HepG2 (cell line): ENCODE results near the gene ASCC2. TPM values are rescaled to one million over a fixed set of nuclear protein-coding genes. Genes with fewer than 3 reads are reported as not detected.
A peak's percentile ranks its signal among the peaks of the same experiment; 100 is the strongest.

ENCODE experiments used
- ATAC-seq: fragments of 200-7000 bp; cut with Tn5 transposase; 3 replicates; pipeline ENCODE4 v1.9.1; 2020; ENCODE audit warnings: mild to moderate bottlenecking, moderate library complexity
- BruUV-seq: library from RNA; stranded (reverse); fragments of 400-500 nt; replicated peaks from 2 replicates; lab custom pipeline; 2021; lab: Mats Ljungman, UMichigan
- CTCF ChIA-PET: fragments of 300-600 bp; formaldehyde crosslinking; extraction: SDS; loops from one replicate; lab custom pipeline; 2021; ENCODE audit warnings: low total read pairs, inconsistent platforms, low intra/inter-chr PET ratio; lab: Yijun Ruan, JAX
- POLR2A ChIA-PET: fragments of 350-600 bp; sonication (Branson Sonifier 250); formaldehyde crosslinking; loops from one replicate; lab custom pipeline; 2020; ENCODE audit warnings: antibody characterized with exemption, inconsistent platforms; lab: Yijun Ruan, JAX
- DNase-seq: peaks from one replicate; pipeline ENCODE4 v3.0.0-alpha.2; 2015; ENCODE audit warnings: low spot score
- FAIRE-seq: peaks from 3 replicates; lab custom pipeline; 2011; peaks lifted over from hg19 to GRCh38; lab: Jason Lieb, UNC
- H2AFZ ChIP-seq: one replicate; pipeline ENCODE4 v1.6.1; 2011; ENCODE audit warnings: low read length, inconsistent platforms
- H3K27ac ChIP-seq: fragments of 300-600 bp; 3 replicates; pipeline ENCODE4 v1.8.0; 2011; ENCODE audit warnings: mixed run types, mild to moderate bottlenecking, mixed read lengths, low read length, inconsistent platforms; ENCODE audit not compliant: insufficient read depth; ENCODE audit errors: extremely low read length
- H3K27me3 ChIP-seq, 2 experiments: fragments of 200-600 bp in 1 of 2; 2 replicates in 1 of 2; 3 replicates in 1 of 2; pipeline versions ENCODE4 v1.6.0 to v1.8.0; 2011; ENCODE audit warnings: low read length in 2 of 2, mild to moderate bottlenecking in 2 of 2, moderate library complexity in 2 of 2, inconsistent platforms in 1 of 2; ENCODE audit not compliant: insufficient read depth in 2 of 2, control insufficient read depth in 1 of 2
- H3K36me3 ChIP-seq, 2 experiments: fragments of 200-600 bp in 1 of 2; replicated peaks in 1 of 2; 2 replicates in 1 of 2; 3 replicates in 1 of 2; pipeline versions ENCODE4 v1.5.1 to v1.8.0; 2011; ENCODE audit warnings: low read length in 2 of 2, inconsistent platforms in 1 of 2; ENCODE audit not compliant: insufficient read depth in 2 of 2, control insufficient read depth in 1 of 2
- H3K4me1 ChIP-seq: 2 replicates; pipeline ENCODE4 v1.5.1; 2012; ENCODE audit warnings: low read length, inconsistent platforms; ENCODE audit not compliant: insufficient read depth
- H3K4me2 ChIP-seq: 2 replicates; pipeline ENCODE4 v1.6.0; 2011; ENCODE audit warnings: low read depth, low read length, inconsistent platforms
- H3K4me3 ChIP-seq, 3 experiments: fragments of 200-600 bp in 1 of 3; sonication (generic), shearing (Covaris generic) in 1 of 3; replicated peaks in 1 of 3; 2 replicates each; pipeline ENCODE4 v1.5.1; 2011 to 2016; ENCODE audit warnings: low read length in 3 of 3, inconsistent platforms in 2 of 3, low read depth in 2 of 3, mild to moderate bottlenecking in 2 of 3, control low read depth in 1 of 3, mixed read lengths in 1 of 3; ENCODE audit not compliant: insufficient read depth in 1 of 3
- H3K79me2 ChIP-seq: one replicate; pipeline ENCODE4 v1.6.1; 2011; ENCODE audit warnings: low read length, inconsistent platforms; ENCODE audit not compliant: insufficient read depth
- H3K9ac ChIP-seq: 2 replicates; pipeline ENCODE4 v1.6.0; 2011; ENCODE audit warnings: mild to moderate bottlenecking, low read depth, low read length, inconsistent platforms; ENCODE audit not compliant: insufficient read depth
- H3K9me3 ChIP-seq: 2 replicates; pipeline ENCODE4 v1.5.1; 2012; ENCODE audit warnings: mild to moderate bottlenecking, low read length
- H4K20me1 ChIP-seq: 2 replicates; pipeline ENCODE4 v1.6.0; 2011; ENCODE audit warnings: inconsistent platforms, mild to moderate bottlenecking, low read length, moderate library complexity; ENCODE audit not compliant: insufficient read depth
- ATF6 ChIP-seq: sonication (generic); formaldehyde crosslinking; conservative IDR thresholded peaks from 2 replicates; pipeline ENCODE4 v1.4.0; 2020; ENCODE audit warnings: missing genetic modification reagents
- FOXO4 ChIP-seq: sonication (generic); formaldehyde crosslinking; conservative IDR thresholded peaks from 2 replicates; pipeline ENCODE4 v1.8.1; 2023; ENCODE audit warnings: missing genetic modification reagents
- HNF4A ChIP-seq: sonication (generic); formaldehyde crosslinking; IDR thresholded peaks from 2 replicates; pipeline ENCODE4 v1.4.0; 2020; ENCODE audit warnings: missing genetic modification reagents
- JUNB ChIP-seq: sonication (generic); formaldehyde crosslinking; IDR thresholded peaks from 2 replicates; pipeline ENCODE4 v1.8.0; 2022; ENCODE audit warnings: missing genetic modification reagents, mild to moderate bottlenecking, borderline replicate concordance
- MYC ChIP-seq: sonication (generic); formaldehyde crosslinking; IDR thresholded peaks from 2 replicates; pipeline ENCODE4 v1.9.0; 2021; ENCODE audit warnings: missing genetic modification reagents, borderline replicate concordance
- PAXIP1 ChIP-seq: sonication (generic); formaldehyde crosslinking; conservative IDR thresholded peaks from 2 replicates; pipeline ENCODE4 v1.4.0; 2020; ENCODE audit warnings: mild to moderate bottlenecking, missing genetic modification reagents, moderate library complexity
- PITX1 ChIP-seq: sonication (generic); formaldehyde crosslinking; IDR thresholded peaks from 2 replicates; pipeline ENCODE4 v1.5.1; 2020; ENCODE audit warnings: mild to moderate bottlenecking, missing genetic modification reagents
- SP4 ChIP-seq: sonication (generic); formaldehyde crosslinking; IDR thresholded peaks from 2 replicates; pipeline ENCODE4 v1.8.1; 2023; ENCODE audit warnings: mild to moderate bottlenecking, missing genetic modification reagents
- TOE1 ChIP-seq: sonication (generic); formaldehyde crosslinking; IDR thresholded peaks from 2 replicates; pipeline ENCODE4 v1.4.0; 2020; ENCODE audit warnings: mild to moderate bottlenecking, missing genetic modification reagents
- ZBTB44 ChIP-seq: sonication (generic); formaldehyde crosslinking; IDR thresholded peaks from 2 replicates; pipeline ENCODE4 v1.4.0; 2020; ENCODE audit warnings: missing genetic modification reagents
- ZEB1 ChIP-seq: IDR thresholded peaks from 2 replicates; pipeline ENCODE4 v1.6.1; 2012; ENCODE audit warnings: mild to moderate bottlenecking, low read depth, inconsistent platforms; ENCODE audit not compliant: insufficient replicate concordance
- ZNF263 ChIP-seq: sonication (generic); formaldehyde crosslinking; IDR thresholded peaks from 2 replicates; pipeline ENCODE4 v1.4.0; 2020; ENCODE audit warnings: missing genetic modification reagents
- ZNF264 ChIP-seq: sonication (generic); formaldehyde crosslinking; IDR thresholded peaks from 2 replicates; pipeline ENCODE4 v1.4.0; 2020; ENCODE audit warnings: missing genetic modification reagents
- ZNF3 ChIP-seq: IDR thresholded peaks from 2 replicates; pipeline ENCODE4 v1.7.0; 2017; ENCODE audit warnings: inconsistent platforms
- ZNF503 ChIP-seq: sonication (generic); formaldehyde crosslinking; IDR thresholded peaks from 2 replicates; pipeline ENCODE4 v1.4.0; 2020; ENCODE audit warnings: missing genetic modification reagents
- WGBS: methylation state at CpG from one replicate; pipeline ENCODE4 v1.1.6; 2017; ENCODE audit warnings: low lambda C conversion rate; 5-methylcytosine and 5-hydroxymethylcytosine counted together
- in situ Hi-C: cut with HindIII; loops from 2 replicates; pipeline ENCODE4 v1.10.0; 2017; ENCODE audit warnings: low pct_unique_long_range_greater_than_20kb; ENCODE audit not compliant: extremely low pct_ligation_motif_present
- intact Hi-C: fragments of 100-400 bp; cut with micrococcal nuclease; formaldehyde crosslinking; loops from one replicate; pipeline ENCODE4 v1.10.0; 2022; ENCODE audit not compliant: unreplicated experiment
- polyA plus RNA-seq, 8 experiments: library from polyadenylated mRNA; depleted of rRNA in 3 of 8; stranded (reverse) in 7 of 8; unstranded in 1 of 8; fragments of >200 nt; fragmentation: Illumina TruSeq in 4 of 8; extraction: Trizol in 4 of 8; gene quantifications; 2 replicates each; pipeline versions ENCODE4 v1.2.1 to v1.2.3, GENCODE V29; 2011 to 2016; ENCODE audit warnings: low read depth in 4 of 8, missing spikeins in 1 of 8, mixed read lengths in 1 of 8; ENCODE audit not compliant: insufficient read depth in 1 of 8
- total RNA-seq, 5 experiments: library from RNA; depleted of rRNA; stranded (reverse); fragments of >200 nt; fragmentation: Illumina TruSeq; extraction: Trizol; gene quantifications; 2 replicates each; pipeline ENCODE4 v1.2.3, GENCODE V29; 2016; ENCODE audit warnings: low read depth in 1 of 5

Gene ASCC2
- total and polyA plus RNA-seq, 2 of the 13 experiments (the other 11 are each of a cell fraction or from before 2014, with no cell fraction given): 26.2 to 26.3 TPM

- in situ Hi-C loops: no loop called here
- Histone ChIP-seq H3K4me2 (no peak overlapping the region), H3K79me2 (no peaks in the 10 kb centered on the region), H3K27me3 (no peaks in the 10 kb centered on the region; a peak in 1 of 5 replicates), H3K9ac (no peak overlapping the region), H3K4me1 (peaks cover 52% of the 10 kb centered on the region), H3K9me3 (no peaks in the 10 kb centered on the region), H2AFZ (no peak overlapping the region), H4K20me1 (peaks cover 1% of the 10 kb centered on the region; the same call in 1 of the 2 replicates), H3K36me3 (peaks cover 19 to 44% of the 10 kb centered on the region in 2 experiments), H3K4me3 (no peak overlapping the region), H3K27ac (no peak overlapping the region)
- ChIA-PET CTCF (no interaction called here), POLR2A (interaction anchor here (1.8 kb wide), 1 partner anchor 17 kb away, joined by 7 read pairs; no protein-coding TSS in a partner anchor)
- DNase-seq: no peak
- intact Hi-C loops: no loop called here
- ATAC-seq: peak; percentile 67
- BruUV-seq: no TSS peak
- FAIRE-seq: no peak
- WGBS: 69% methylated on average over 2 of the region's 2 CpGs
- no peak for TF ChIP-seq JUNB (CRISPR knock-in tag)
- no peak for TF ChIP-seq ZNF263 (CRISPR knock-in tag)
- TF ChIP-seq FOXO4 (CRISPR knock-in tag): no peak
- no peak for TF ChIP-seq ZNF3
- TF ChIP-seq SP4 (CRISPR knock-in tag): no peak
- TF ChIP-seq ATF6: no peak
- no peak for TF ChIP-seq TOE1 (CRISPR knock-in tag)
- TF ChIP-seq PITX1 (CRISPR knock-in tag): peak; percentile 60; the same call in 1 of the 2 replicates
- TF ChIP-seq ZNF503 (CRISPR knock-in tag): no peak
- TF ChIP-seq ZNF264 (CRISPR knock-in tag): no peak
- no peak for TF ChIP-seq ZEB1
- TF ChIP-seq PAXIP1 (CRISPR knock-in tag): 0 out of 2 replicates have a peak, but pooled peaks have one; percentile 22
- peak; percentile 28; the same call in 1 of the 2 replicates for TF ChIP-seq HNF4A (CRISPR knock-in tag)
- TF ChIP-seq MYC: no peak
- no peak for TF ChIP-seq ZBTB44
Observed at GRCh38 chr22:29816128-29816527, 21.9 kb downstream of the ASCC2 start.
